T-cell (primary cell): ENCODE measurements around the gene NRF1. TPM values are rescaled to one million over a fixed set of nuclear protein-coding genes. Genes with fewer than 3 reads are reported as not detected.

Experiments used
- ATAC-seq, 4 experiments: fragments of 200-7000 bp in 3 of 4; fragments of 150-1000 bp in 1 of 4; cut with Tn5 transposase; replicated peaks in 1 of 4; 1 replicate in 3 of 4; 2 replicates in 1 of 4; pipeline ENCODE4 v1.10.0; 2021; ENCODE audit warnings: moderate library complexity in 3 of 4, mild to moderate bottlenecking in 2 of 4, moderate number of reproducible peaks in 1 of 4
- CTCF ChIA-PET, 2 donors: fragments of 300-600 bp; sonication (Branson Sonifier 250); formaldehyde crosslinking; loops; one replicate each; lab custom pipeline; 2022; ENCODE audit warnings: antibody characterized with exemption in 2 of 2; lab: Charles Lee
- POLR2A ChIA-PET, 2 donors: fragments of 300-600 bp; sonication (Branson Sonifier 250); formaldehyde crosslinking; loops; one replicate each; lab custom pipeline; 2022; ENCODE audit warnings: antibody characterized with exemption in 2 of 2; lab: Charles Lee
- DNase-seq, 35 experiments: peaks; one replicate each; pipeline versions ENCODE4 v3.0.0 to v3.0.0-alpha.2; 2013 to 2023
- H3K27ac ChIP-seq: one replicate; pipeline ENCODE4 v1.5.1; 2013; ENCODE audit warnings: low read length
- H3K27me3 ChIP-seq, 2 experiments: replicated peaks in 1 of 2; 1 replicate in 1 of 2; 2 replicates in 1 of 2; pipeline versions ENCODE4 v1.6.1 to v1.7.0; 2013; ENCODE audit warnings: low read length in 1 of 2, mixed read lengths in 1 of 2; ENCODE audit not compliant: control insufficient read depth in 2 of 2, insufficient read depth in 2 of 2; ENCODE audit errors: extremely low read depth in 1 of 2
- H3K36me3 ChIP-seq, 2 donors: 1 replicate in 1 of 2; 2 replicates in 1 of 2; pipeline versions ENCODE4 v1.6.1 to v1.7.0; 2013; ENCODE audit warnings: low read length in 1 of 2; ENCODE audit not compliant: control insufficient read depth in 2 of 2, insufficient read depth in 1 of 2; ENCODE audit errors: extremely low read depth in 1 of 2
- H3K4me1 ChIP-seq, 2 experiments: 1 replicate in 1 of 2; 2 replicates in 1 of 2; pipeline versions ENCODE4 v1.6.1 to v1.7.0; 2013; ENCODE audit warnings: low read length in 2 of 2, mixed read lengths in 1 of 2; ENCODE audit not compliant: insufficient read depth in 2 of 2, control insufficient read depth in 1 of 2; ENCODE audit errors: extremely low read depth in 1 of 2
- H3K4me3 ChIP-seq, 2 donors: 1 replicate in 1 of 2; 2 replicates in 1 of 2; pipeline versions ENCODE4 v1.5.1 to v1.7.0; 2013; ENCODE audit warnings: mild to moderate bottlenecking in 2 of 2, low read length in 1 of 2, moderate library complexity in 1 of 2; ENCODE audit not compliant: control insufficient read depth in 1 of 2; ENCODE audit errors: extremely low read depth in 1 of 2
- H3K9me3 ChIP-seq: 2 replicates; pipeline ENCODE4 v1.7.0; 2013
- H3K27ac Mint-ChIP-seq, 2 donors: one replicate each; pipeline ENCODE4 v1.8.0; 2020 to 2021; ENCODE audit warnings: mild to moderate bottlenecking in 2 of 2, mixed read lengths in 2 of 2
- H3K27me3 Mint-ChIP-seq, 2 donors: one replicate each; pipeline ENCODE4 v1.8.0; 2021 to 2022; ENCODE audit warnings: mixed read lengths in 2 of 2
- H3K36me3 Mint-ChIP-seq: one replicate; pipeline ENCODE4 v1.8.0; 2021; ENCODE audit warnings: mixed read lengths
- H3K4me1 Mint-ChIP-seq, 3 donors: one replicate each; pipeline ENCODE4 v1.8.0; 2020 to 2022; ENCODE audit warnings: mixed read lengths in 3 of 3, mild to moderate bottlenecking in 1 of 3
- H3K4me3 Mint-ChIP-seq, 3 donors: one replicate each; pipeline ENCODE4 v1.8.0; 2020 to 2022; ENCODE audit warnings: mild to moderate bottlenecking in 3 of 3, mixed read lengths in 3 of 3, moderate library complexity in 3 of 3
- H3K9me3 Mint-ChIP-seq, 3 donors: one replicate each; pipeline ENCODE4 v1.8.0; 2020 to 2022; ENCODE audit warnings: mixed read lengths in 3 of 3
- WGBS: methylation state at CpG from one replicate; pipeline ENCODE4 v1.1.5; 2013; ENCODE audit warnings: missing lambda C conversion rate; ENCODE audit not compliant: insufficient coverage; 5-methylcytosine and 5-hydroxymethylcytosine counted together
- total RNA-seq, 35 experiments: library from RNA in 6 of 35; stranded (reverse) in 6 of 35; fragments of 120-200 nt in 1 of 35; gene quantifications; one replicate each; pipeline versions ENCODE4 v1.2.1 to v1.2.4 and lab custom pipeline; 2013 to 2026

NRF1 gene
- total RNA-seq, 5 donors from 2014 or later (not counting 1 experiment from before 2014, with no cell fraction given) = 31.5 to 38.0 (median 35.6) TPM

DNA sequence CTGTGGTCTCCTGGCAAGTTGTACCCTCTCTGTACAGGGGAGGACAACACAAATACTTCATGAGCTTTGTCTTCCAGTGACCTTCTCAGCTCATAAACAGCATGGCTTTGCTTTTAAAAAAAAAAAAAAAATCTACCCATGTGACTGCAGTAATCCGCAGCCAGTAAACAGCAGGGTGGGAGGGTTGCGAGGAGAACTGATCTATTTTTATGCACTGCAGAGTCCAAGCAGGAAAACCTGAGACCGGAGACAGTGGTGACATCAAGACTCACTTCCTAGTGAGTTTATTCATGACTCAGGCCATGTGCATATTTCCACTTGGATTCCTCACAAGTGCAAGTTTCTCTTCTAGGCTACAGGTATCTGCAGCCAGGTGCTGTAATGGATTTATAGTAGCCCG, 127.9 kb downstream of the NRF1 start:
- peaks cover 34% of the 10 kb centered on the region for H3K36me3 Mint-ChIP-seq
- 100% methylated on average over 4 of the region's 4 CpGs for WGBS
- ChIA-PET POLR2A (no interaction called here), CTCF (interaction anchor here (0.5 to 0.6 kb wide), 2 partner anchors 51 to 381 kb away, joined by 3 to 4 read pairs; no protein-coding TSS in a partner anchor)
- Histone ChIP-seq H3K27ac (no peak overlapping the region), H3K36me3 (peaks cover 7 to 75% of the 10 kb centered on the region in 2 donors), H3K9me3 (no peaks in the 10 kb centered on the region), H3K27me3 (no peaks in the 10 kb centered on the region), H3K4me1 (no peaks in the 10 kb centered on the region), H3K4me3 (no peak overlapping the region)
- H3K9me3 Mint-ChIP-seq = no peaks in the 10 kb centered on the region
- DNase-seq (no peak), ATAC-seq (no peak)
- no peak overlapping the region for H3K4me3 Mint-ChIP-seq
- H3K4me1 Mint-ChIP-seq = no peaks in the 10 kb centered on the region
- H3K27ac Mint-ChIP-seq = no peak overlapping the region
- no peaks in the 10 kb centered on the region for H3K27me3 Mint-ChIP-seq

DNA sequence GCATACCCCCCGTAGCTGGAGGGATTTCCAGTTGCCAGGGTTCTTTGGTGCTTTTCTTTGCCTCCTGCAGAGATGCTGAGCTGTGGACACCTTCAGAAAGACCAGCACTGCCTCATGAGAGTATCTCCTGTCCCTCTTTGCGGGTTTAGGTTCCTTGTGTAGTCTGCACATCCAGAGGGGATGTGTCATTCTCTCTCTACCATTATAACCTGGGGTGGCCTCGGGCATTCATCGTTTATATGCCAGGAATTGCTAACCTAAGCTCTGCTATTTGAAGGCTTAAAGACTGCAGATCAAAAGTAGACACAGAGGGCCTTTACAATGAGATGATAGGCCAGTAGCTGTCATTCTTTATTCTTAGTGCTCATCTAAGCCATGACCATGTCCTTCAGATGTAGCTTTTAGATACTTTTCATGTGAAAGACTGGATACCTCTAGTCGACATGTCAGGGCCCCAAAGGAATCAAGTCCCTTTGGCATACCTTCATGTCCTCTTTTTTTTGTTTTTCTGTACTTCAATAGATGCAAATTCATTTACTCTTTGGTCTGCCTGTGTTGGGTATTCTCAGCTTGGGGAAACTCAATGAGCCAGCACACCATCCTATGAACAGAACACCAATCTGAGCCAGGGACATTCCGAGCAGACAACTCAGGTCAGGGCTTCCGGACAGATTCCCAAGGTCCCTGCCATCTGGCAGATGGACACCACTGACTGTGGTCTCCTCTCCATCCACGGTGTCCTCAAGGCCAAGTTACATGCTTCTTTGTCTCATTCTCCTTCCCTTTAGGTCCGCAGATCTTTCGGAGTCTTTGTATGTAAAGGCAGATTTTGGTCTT, 129.3 kb downstream of the NRF1 start:
- ChIA-PET POLR2A (no interaction called here), CTCF (interaction anchor here in 1 of 2 donors (0.7 kb wide), 1 partner anchor 84 kb away, joined by 4 read pairs; no protein-coding TSS in a partner anchor)
- Mint-ChIP-seq H3K36me3 (peaks cover 31% of the 10 kb centered on the region), H3K4me3 (no peak overlapping the region), H3K9me3 (no peaks in the 10 kb centered on the region), H3K4me1 (no peaks in the 10 kb centered on the region), H3K27me3 (no peaks in the 10 kb centered on the region), H3K27ac (no peak overlapping the region)
- no peak overlapping the region for H3K27ac ChIP-seq
- DNase-seq (no peak), ATAC-seq (no peak)
- peaks cover 7 to 71% of the 10 kb centered on the region in 2 donors for H3K36me3 ChIP-seq
- no peaks in the 10 kb centered on the region for H3K9me3 ChIP-seq
- H3K4me1 ChIP-seq = no peaks in the 10 kb centered on the region
- WGBS = 100% methylated on average over 4 of the region's 10 CpGs
- H3K27me3 ChIP-seq = no peaks in the 10 kb centered on the region
- no peak overlapping the region for H3K4me3 ChIP-seq

- Mint-ChIP-seq H3K4me3 (no peak overlapping the region), H3K27ac (no peak overlapping the region), H3K36me3 (peaks cover 34% of the 10 kb centered on the region), H3K27me3 (no peaks in the 10 kb centered on the region), H3K9me3 (no peaks in the 10 kb centered on the region), H3K4me1 (no peaks in the 10 kb centered on the region)
- ChIA-PET POLR2A (no interaction called here), CTCF (no interaction called here)
- H3K27ac ChIP-seq = no peak overlapping the region
- 100% methylated on average over 1 of the region's 2 CpGs for WGBS
- H3K4me3 ChIP-seq = no peak overlapping the region
- DNase-seq (no peak), ATAC-seq (no peak)
- no peaks in the 10 kb centered on the region for H3K27me3 ChIP-seq
- H3K4me1 ChIP-seq = no peaks in the 10 kb centered on the region
- H3K36me3 ChIP-seq = peaks cover 7 to 80% of the 10 kb centered on the region in 2 donors
- H3K9me3 ChIP-seq = no peaks in the 10 kb centered on the region
Observed at GRCh38 chr7:129741743-129742213, 130.3 kb downstream of the NRF1 start.

- H3K36me3 ChIP-seq = peaks cover 7 to 80% of the 10 kb centered on the region in 2 donors
- ChIA-PET CTCF (no interaction called here), POLR2A (no interaction called here)
- no peaks in the 10 kb centered on the region for H3K27me3 ChIP-seq
- no peak overlapping the region for H3K27ac ChIP-seq
- Mint-ChIP-seq H3K27ac (no peak overlapping the region), H3K9me3 (no peaks in the 10 kb centered on the region), H3K4me3 (no peak overlapping the region), H3K4me1 (no peaks in the 10 kb centered on the region), H3K36me3 (peaks cover 34% of the 10 kb centered on the region), H3K27me3 (no peaks in the 10 kb centered on the region)
- H3K4me3 ChIP-seq = no peak overlapping the region
- H3K4me1 ChIP-seq = no peaks in the 10 kb centered on the region
- no peak for DNase-seq
- no peak for ATAC-seq
- WGBS = no CpG with 5 or more reads among the region's 5 CpGs
- H3K9me3 ChIP-seq = no peaks in the 10 kb centered on the region
Observed at GRCh38 chr7:129742256-129742655, 130.7 kb downstream of the NRF1 start.

- Histone ChIP-seq H3K27me3 (no peaks in the 10 kb centered on the region), H3K36me3 (peaks cover 9 to 75% of the 10 kb centered on the region in 2 donors), H3K9me3 (no peaks in the 10 kb centered on the region), H3K27ac (no peak overlapping the region), H3K4me3 (no peak overlapping the region), H3K4me1 (no peaks in the 10 kb centered on the region)
- Mint-ChIP-seq H3K27ac (no peak overlapping the region), H3K36me3 (peaks cover 34% of the 10 kb centered on the region), H3K27me3 (no peaks in the 10 kb centered on the region), H3K4me1 (no peaks in the 10 kb centered on the region), H3K4me3 (no peak overlapping the region), H3K9me3 (no peaks in the 10 kb centered on the region)
- DNase-seq (no peak), ATAC-seq (no peak)
- ChIA-PET POLR2A (no interaction called here), CTCF (no interaction called here)
- WGBS = 95% methylated on average over 2 of the region's 4 CpGs
Observed at GRCh38 chr7:129746857-129747529, 135.5 kb downstream of the NRF1 start.

DNA sequence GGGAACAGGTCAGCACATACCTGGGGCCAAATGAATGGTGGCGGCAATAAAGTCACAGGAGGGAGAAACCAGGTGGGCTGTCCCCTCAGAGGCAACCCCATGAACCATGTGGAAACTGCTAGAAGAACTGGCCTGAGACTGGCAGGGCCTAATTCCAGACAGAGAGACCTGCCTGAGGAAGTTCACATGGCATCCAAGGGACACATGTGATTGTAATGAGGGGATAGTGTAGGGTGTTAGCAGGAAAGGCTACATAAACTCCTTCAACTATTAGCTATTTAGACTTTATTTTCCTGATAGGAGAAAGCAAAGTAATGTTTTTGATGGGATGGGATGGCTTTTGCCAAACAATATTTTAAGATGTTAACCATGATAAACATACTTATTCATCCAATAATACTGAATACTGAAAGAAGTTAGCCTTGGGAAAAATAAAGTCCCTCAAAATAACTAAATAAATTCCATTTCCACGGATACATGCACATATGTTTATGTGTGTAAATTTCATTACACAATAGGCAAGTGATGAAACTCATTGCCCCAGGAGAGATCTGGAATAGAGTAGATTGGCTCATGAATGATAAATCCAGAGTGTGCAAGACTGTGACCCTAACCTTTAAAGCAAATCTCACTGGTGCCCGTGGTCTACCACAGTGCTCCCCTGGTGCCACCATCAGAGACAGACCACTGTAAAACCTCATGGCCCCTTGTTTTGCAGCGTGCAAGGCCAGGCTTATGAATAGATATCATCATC, 137.0 kb downstream of the NRF1 start:
- Histone ChIP-seq H3K9me3 (no peaks in the 10 kb centered on the region), H3K4me1 (no peaks in the 10 kb centered on the region), H3K4me3 (no peak overlapping the region), H3K36me3 (peaks cover 9 to 70% of the 10 kb centered on the region in 2 donors), H3K27me3 (no peaks in the 10 kb centered on the region), H3K27ac (no peak overlapping the region)
- peaks cover 37% of the 10 kb centered on the region for H3K36me3 Mint-ChIP-seq
- H3K4me1 Mint-ChIP-seq = no peaks in the 10 kb centered on the region
- H3K4me3 Mint-ChIP-seq = no peak overlapping the region
- H3K27ac Mint-ChIP-seq = no peak overlapping the region
- ChIA-PET CTCF (interaction anchor here in 1 of 2 donors (0.7 kb wide), 1 partner anchor 278 kb away, joined by 3 read pairs; no protein-coding TSS in a partner anchor), POLR2A (no interaction called here)
- no peak for ATAC-seq
- no peaks in the 10 kb centered on the region for H3K9me3 Mint-ChIP-seq
- DNase-seq = no peak
- 100% methylated on average over 1 of the region's 4 CpGs for WGBS
- no peaks in the 10 kb centered on the region for H3K27me3 Mint-ChIP-seq
